AG09309 (cell line): Measurements from ENCODE around the gene TMEM45A.
"Not testable (repeated sequence)": the region's sequence is repeated elsewhere in the genome, so short reads cannot be mapped to it uniquely, and the experiment has no call there.

Source experiments
- DNase-seq: peaks from one replicate; pipeline ENCODE4 v3.0.0-alpha.2; 2010; ENCODE audit warnings: low read depth
- H3K4me3 ChIP-seq: 2 replicates; pipeline ENCODE4 v1.5.1; 2011; ENCODE audit warnings: mild to moderate bottlenecking, low read depth, low read length, moderate library complexity; ENCODE audit not compliant: control insufficient read depth
- TF ChIP-seq, protein P1 (sequence below): IDR thresholded peaks from 2 replicates; pipeline ENCODE4 v1.5.1; 2011; ENCODE audit warnings: mild to moderate bottlenecking, low read depth, low read length, inconsistent platforms; ENCODE audit not compliant: insufficient read depth, control insufficient read depth; ENCODE audit errors: missing control alignments

The TMEM45A gene, protein sequence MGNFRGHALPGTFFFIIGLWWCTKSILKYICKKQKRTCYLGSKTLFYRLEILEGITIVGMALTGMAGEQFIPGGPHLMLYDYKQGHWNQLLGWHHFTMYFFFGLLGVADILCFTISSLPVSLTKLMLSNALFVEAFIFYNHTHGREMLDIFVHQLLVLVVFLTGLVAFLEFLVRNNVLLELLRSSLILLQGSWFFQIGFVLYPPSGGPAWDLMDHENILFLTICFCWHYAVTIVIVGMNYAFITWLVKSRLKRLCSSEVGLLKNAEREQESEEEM

DNA sequence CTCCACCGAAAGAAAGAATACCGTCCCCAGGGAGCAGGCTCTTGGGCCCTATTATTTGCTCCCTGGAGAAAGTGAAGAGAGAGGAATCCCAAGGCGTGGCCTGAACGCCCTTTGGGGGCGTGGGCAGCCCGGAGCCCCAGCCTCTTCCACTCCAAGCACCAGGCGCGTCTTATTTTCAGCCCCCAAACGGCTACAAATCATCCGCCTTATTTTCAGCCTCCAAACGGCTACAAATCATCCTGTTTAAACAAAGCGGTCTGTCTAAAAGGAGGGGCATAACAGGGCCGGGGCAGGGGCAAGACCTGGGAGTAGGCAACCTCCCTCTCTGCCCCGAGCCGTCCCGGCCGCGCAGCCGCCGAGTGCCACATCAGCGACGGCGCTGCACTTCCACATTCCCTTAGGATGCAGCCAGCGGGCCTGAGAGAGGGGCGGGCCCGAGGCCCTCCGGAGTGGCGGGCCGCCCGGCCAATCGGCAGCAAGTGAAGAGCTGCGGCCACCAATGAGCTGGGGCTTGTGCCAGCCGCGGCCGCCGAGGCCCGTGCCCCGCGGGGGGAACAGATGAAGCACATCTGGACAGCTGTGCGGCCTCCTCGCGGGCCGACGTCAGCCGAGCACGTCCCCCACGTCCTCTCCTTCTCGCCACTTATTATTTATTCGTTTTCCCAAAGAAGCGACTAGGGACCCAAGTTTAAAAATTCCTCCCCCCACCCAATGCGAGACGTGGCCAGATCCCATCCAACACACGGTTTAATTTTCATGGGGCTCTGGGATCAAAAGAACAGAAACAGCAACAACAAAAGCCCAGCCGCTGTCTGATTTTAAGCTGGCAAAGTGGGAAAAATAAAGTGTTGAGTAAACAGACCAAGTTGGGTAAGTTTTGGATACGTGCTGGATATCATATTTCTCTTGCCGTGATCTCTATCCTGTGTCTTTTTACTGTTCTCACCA is at the start of gene TMEM45A:
TMEM45A (plus strand) TSS at position 561 of the 948 bp plus-strand sequence. CDS start 62,593 bp downstream, outside the sequence.
- TF ChIP-seq, protein P1, sequence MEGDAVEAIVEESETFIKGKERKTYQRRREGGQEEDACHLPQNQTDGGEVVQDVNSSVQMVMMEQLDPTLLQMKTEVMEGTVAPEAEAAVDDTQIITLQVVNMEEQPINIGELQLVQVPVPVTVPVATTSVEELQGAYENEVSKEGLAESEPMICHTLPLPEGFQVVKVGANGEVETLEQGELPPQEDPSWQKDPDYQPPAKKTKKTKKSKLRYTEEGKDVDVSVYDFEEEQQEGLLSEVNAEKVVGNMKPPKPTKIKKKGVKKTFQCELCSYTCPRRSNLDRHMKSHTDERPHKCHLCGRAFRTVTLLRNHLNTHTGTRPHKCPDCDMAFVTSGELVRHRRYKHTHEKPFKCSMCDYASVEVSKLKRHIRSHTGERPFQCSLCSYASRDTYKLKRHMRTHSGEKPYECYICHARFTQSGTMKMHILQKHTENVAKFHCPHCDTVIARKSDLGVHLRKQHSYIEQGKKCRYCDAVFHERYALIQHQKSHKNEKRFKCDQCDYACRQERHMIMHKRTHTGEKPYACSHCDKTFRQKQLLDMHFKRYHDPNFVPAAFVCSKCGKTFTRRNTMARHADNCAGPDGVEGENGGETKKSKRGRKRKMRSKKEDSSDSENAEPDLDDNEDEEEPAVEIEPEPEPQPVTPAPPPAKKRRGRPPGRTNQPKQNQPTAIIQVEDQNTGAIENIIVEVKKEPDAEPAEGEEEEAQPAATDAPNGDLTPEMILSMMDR: no peak
- H3K4me3 ChIP-seq: peak within 1 kb of the TSS; percentile 65
- DNase-seq: peak; percentile 92

DNA sequence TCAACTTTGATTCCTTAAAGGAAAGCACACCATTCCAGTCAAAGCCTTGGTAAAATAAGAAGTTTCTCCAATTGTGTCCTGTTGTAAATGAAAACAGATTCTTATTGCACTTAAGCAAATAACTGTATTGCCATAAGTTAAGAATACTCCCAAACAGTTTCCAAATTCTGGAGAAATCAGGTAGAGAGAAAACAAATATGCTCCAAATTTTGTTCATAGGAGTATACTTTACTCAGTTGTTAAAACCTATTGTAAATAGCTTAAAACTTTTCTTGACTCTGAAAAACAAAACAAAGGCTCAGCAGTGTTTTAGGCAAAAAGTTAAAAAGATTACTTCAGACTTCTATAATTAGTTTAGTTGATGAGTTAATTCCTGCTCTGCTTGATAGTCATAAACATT is 48.7 kb upstream of the TMEM45A start:
- no peak overlapping the region for H3K4me3 ChIP-seq
- no peak for DNase-seq
- TF ChIP-seq, protein P1: no peak

DNA sequence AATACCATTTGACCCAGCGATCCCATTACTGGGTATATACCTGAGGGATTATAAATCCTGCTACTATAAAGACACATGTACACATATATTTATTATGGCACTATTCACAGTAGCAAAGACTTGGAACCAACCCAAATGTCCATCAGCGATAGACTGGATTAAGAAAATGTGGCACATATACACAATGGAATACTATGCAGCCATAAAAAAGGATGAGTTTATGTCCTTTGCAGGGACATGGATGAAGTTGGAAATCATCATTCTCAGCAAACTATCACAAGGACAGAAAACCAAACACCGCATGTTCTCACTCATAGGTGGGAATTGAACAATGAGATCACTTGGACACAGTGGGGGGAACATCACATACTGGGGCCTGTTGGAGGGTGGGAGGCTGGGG is 45.4 kb upstream of the TMEM45A start:
- DNase-seq, H3K4me3 ChIP-seq: not testable (repeated sequence)

DNA sequence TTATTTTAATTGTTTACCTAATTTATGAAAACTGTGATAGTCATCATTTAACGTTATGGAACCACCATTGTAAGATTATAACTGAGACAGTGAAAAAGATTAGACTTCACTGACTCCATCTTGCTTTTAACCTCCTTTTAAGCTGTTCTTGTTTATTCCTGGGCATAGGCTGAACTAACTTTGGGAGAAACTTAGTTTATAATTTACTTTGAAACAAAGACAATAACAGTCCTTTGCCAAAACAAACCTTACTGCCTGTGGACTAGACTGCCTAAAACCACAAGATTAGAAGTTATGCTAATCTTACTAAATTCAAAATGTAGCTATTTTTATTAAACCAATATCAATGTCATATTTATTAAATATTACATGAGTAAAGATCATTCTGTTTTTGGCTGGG is 44.3 kb upstream of the TMEM45A start:
- DNase-seq: no peak

DNA sequence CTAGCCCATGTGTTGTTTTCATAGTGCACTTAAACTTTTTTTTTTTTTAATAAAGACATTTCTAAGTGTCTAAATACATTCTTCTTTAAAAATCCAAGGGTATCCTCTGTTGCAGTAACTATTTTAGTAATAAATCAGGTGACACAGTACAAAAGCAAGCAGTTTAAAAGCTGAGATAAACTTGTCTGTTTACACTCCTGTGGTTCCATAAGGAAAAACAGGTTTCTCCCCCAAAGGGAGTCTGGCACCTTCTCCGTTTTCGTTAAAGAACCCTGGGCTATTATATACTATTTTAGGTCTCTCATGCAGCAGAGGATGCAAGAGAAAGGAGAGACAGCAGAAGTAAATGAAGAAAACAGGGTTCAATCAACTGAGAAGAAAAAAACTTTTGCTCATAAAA is 43.2 kb upstream of the TMEM45A start:
- TF ChIP-seq, protein P1: no peak
- DNase-seq: no peak
- H3K4me3 ChIP-seq: no peak overlapping the region

More for the DNA sequence above, 44.3 kb upstream of the TMEM45A start:
- no peak overlapping the region for H3K4me3 ChIP-seq
- TF ChIP-seq, protein P1: no peak

- no peak for DNase-seq
- no peak overlapping the region for H3K4me3 ChIP-seq
- TF ChIP-seq, protein P1: no peak
These were observed 37.7 kb upstream of the TMEM45A start for GRCh38 chr3:100454677-100455076.
